ENCODE data around the gene PRPS1L1.

- TF ChIP-seq EZH2 (IDR thresholded peaks at IDR 0.05; ENCODE audit: insufficient read depth, poor library complexity, severe bottlenecking) (no peak), EZH2phosphoT487 (IDR thresholded peaks at IDR 0.05; ENCODE audit: insufficient read depth, low read depth) (no peak)
Measured at GRCh38 chr7:17994079-17994850, 33.4 kb downstream of the PRPS1L1 start.

Measured in GM23248 (cell line).